SK-N-SH treated with all-trans-retinoic acid at 6 μM for 48 hours (cell line): ENCODE results near the gene SRRM1.
A peak's percentile ranks its signal among the peaks of the same experiment; 100 is the strongest.
"Not testable (repeated sequence)": the region's sequence is repeated elsewhere in the genome, so short reads cannot be mapped to it uniquely, and the experiment has no call there.

ENCODE experiments used
- ESRRG ChIP-seq: fragments of 250-450 bp; sonication (Bioruptor Pico); IDR thresholded peaks from 2 replicates; pipeline ENCODE4 v1.6.1; 2021; ENCODE audit warnings: mild to moderate bottlenecking
- GLIS3 ChIP-seq: fragments of 250-450 bp; sonication (Bioruptor Pico); IDR thresholded peaks from 2 replicates; pipeline ENCODE4 v1.5.0; 2020; ENCODE audit warnings: mild to moderate bottlenecking, moderate library complexity
- OSR1 ChIP-seq: fragments of 250-450 bp; sonication (Bioruptor Pico); IDR thresholded peaks from 2 replicates; pipeline ENCODE4 v1.8.0; 2022; ENCODE audit warnings: moderate library complexity, mild to moderate bottlenecking, inconsistent platforms
- ZNF565 ChIP-seq: fragments of 450-650 bp; formaldehyde crosslinking; conservative IDR thresholded peaks from 2 replicates; pipeline ENCODE4 v1.5.0; 2020; ENCODE audit warnings: low read depth, mild to moderate bottlenecking, moderate library complexity
- ZNF70 ChIP-seq: fragments of 450-650 bp; formaldehyde crosslinking; IDR thresholded peaks from 2 replicates; pipeline ENCODE4 v1.5.0; 2020; ENCODE audit warnings: mild to moderate bottlenecking, moderate library complexity
- ZNF8 ChIP-seq: fragments of 450-650 bp; formaldehyde crosslinking; IDR thresholded peaks from 2 replicates; pipeline ENCODE4 v1.5.0; 2020; ENCODE audit warnings: mild to moderate bottlenecking, moderate library complexity
- TF ChIP-seq, protein P1 (sequence below): fragments of 250-450 bp; sonication (Bioruptor Pico); IDR thresholded peaks from 2 replicates; pipeline ENCODE4 v1.8.0; 2020; ENCODE audit warnings: mild to moderate bottlenecking, moderate library complexity, borderline replicate concordance

GRCh38 chr1:24678421-24678820 is 35.3 kb downstream of the SRRM1 start:
- TF ChIP-seq ZNF70 (CRISPR knock-in tag); ZNF8; GLIS3; ZNF565 (CRISPR knock-in tag); ESRRG (CRISPR knock-in tag): not testable (repeated sequence)
- peak; percentile 93 for TF ChIP-seq OSR1 (CRISPR knock-in tag)
- TF ChIP-seq, protein P1, sequence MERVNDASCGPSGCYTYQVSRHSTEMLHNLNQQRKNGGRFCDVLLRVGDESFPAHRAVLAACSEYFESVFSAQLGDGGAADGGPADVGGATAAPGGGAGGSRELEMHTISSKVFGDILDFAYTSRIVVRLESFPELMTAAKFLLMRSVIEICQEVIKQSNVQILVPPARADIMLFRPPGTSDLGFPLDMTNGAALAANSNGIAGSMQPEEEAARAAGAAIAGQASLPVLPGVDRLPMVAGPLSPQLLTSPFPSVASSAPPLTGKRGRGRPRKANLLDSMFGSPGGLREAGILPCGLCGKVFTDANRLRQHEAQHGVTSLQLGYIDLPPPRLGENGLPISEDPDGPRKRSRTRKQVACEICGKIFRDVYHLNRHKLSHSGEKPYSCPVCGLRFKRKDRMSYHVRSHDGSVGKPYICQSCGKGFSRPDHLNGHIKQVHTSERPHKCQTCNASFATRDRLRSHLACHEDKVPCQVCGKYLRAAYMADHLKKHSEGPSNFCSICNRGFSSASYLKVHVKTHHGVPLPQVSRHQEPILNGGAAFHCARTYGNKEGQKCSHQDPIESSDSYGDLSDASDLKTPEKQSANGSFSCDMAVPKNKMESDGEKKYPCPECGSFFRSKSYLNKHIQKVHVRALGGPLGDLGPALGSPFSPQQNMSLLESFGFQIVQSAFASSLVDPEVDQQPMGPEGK (CRISPR knock-in tag): not testable (repeated sequence)
